Measurements from ENCODE around the gene PITPNM1. TPM values are rescaled to one million over a fixed set of nuclear protein-coding genes. Genes with fewer than 3 reads are reported as not detected.

The PITPNM1 gene
- total and polyA plus RNA-seq, 9 donors = 4.9 to 11.6 (median 8.4) TPM

GRCh38 chr11:67541198-67541597 is 36.0 kb upstream of the PITPNM1 start:
- no peak overlapping the region for H3K4me3 ChIP-seq (ENCODE audit: low read length)
- no peaks in the 10 kb centered on the region for H3K36me3 ChIP-seq (ENCODE audit: control insufficient read depth, insufficient read depth, low read length)
- 86% methylated on average over 5 of the region's 6 CpGs for WGBS (ENCODE audit: insufficient coverage)
- no peaks in the 10 kb centered on the region for H3K9me3 ChIP-seq (replicated peaks; ENCODE audit: control insufficient read depth, low read depth, low read length)
- no peak overlapping the region for H3K27ac ChIP-seq (ENCODE audit: low read length)
- DNase-seq = no peak
- peaks cover 14% of the 10 kb centered on the region for H3K4me1 ChIP-seq (ENCODE audit: control insufficient read depth, insufficient read depth, low read length)
- no peaks in the 10 kb centered on the region for H3K27me3 ChIP-seq (ENCODE audit: control insufficient read depth, insufficient read depth, low read length)

- DNase-seq = no peak
- no peak overlapping the region for H3K27ac ChIP-seq (ENCODE audit: low read length)
- no peaks in the 10 kb centered on the region for H3K27me3 ChIP-seq (ENCODE audit: control insufficient read depth, insufficient read depth, low read length)
- no peak overlapping the region for H3K4me3 ChIP-seq (ENCODE audit: low read length)
- no CpG with 5 or more reads among the region's 4 CpGs for WGBS (ENCODE audit: insufficient coverage)
- no peaks in the 10 kb centered on the region for H3K36me3 ChIP-seq (ENCODE audit: control insufficient read depth, insufficient read depth, low read length)
- H3K9me3 ChIP-seq (replicated peaks; ENCODE audit: control insufficient read depth, low read depth, low read length) = peaks cover 1% of the 10 kb centered on the region
- peaks cover 3% of the 10 kb centered on the region for H3K4me1 ChIP-seq (ENCODE audit: control insufficient read depth, insufficient read depth, low read length)
Measured at GRCh38 chr11:67539550-67539949, 34.4 kb upstream of the PITPNM1 start.

GRCh38 chr11:67538823-67539505 is 33.8 kb upstream of the PITPNM1 start:
- no peak for DNase-seq
- Histone ChIP-seq H3K4me3 (ENCODE audit: low read length) (no peak overlapping the region), H3K36me3 (ENCODE audit: control insufficient read depth, insufficient read depth, low read length) (no peaks in the 10 kb centered on the region), H3K27me3 (ENCODE audit: control insufficient read depth, insufficient read depth, low read length) (no peaks in the 10 kb centered on the region), H3K27ac (ENCODE audit: low read length) (no peak overlapping the region), H3K4me1 (ENCODE audit: control insufficient read depth, insufficient read depth, low read length) (no peaks in the 10 kb centered on the region), H3K9me3 (replicated peaks; ENCODE audit: control insufficient read depth, low read depth, low read length) (peaks cover 4% of the 10 kb centered on the region)
- 89% methylated on average over 10 of the region's 10 CpGs for WGBS (ENCODE audit: insufficient coverage)

GRCh38 chr11:67538306-67538705 is 33.1 kb upstream of the PITPNM1 start:
- Histone ChIP-seq H3K27me3 (ENCODE audit: control insufficient read depth, insufficient read depth, low read length) (no peaks in the 10 kb centered on the region), H3K36me3 (ENCODE audit: control insufficient read depth, insufficient read depth, low read length) (no peaks in the 10 kb centered on the region), H3K27ac (ENCODE audit: low read length) (no peak overlapping the region), H3K9me3 (replicated peaks; ENCODE audit: control insufficient read depth, low read depth, low read length) (peaks cover 8% of the 10 kb centered on the region), H3K4me1 (ENCODE audit: control insufficient read depth, insufficient read depth, low read length) (no peaks in the 10 kb centered on the region), H3K4me3 (ENCODE audit: low read length) (no peak overlapping the region)
- DNase-seq = peak; percentile 36
- WGBS (ENCODE audit: insufficient coverage) = 58% methylated on average over 6 of the region's 6 CpGs

GRCh38 chr11:67535561-67535960 is 30.4 kb upstream of the PITPNM1 start:
- Histone ChIP-seq H3K27ac (ENCODE audit: low read length) (no peak overlapping the region), H3K4me3 (ENCODE audit: low read length) (no peak overlapping the region), H3K36me3 (ENCODE audit: control insufficient read depth, insufficient read depth, low read length) (no peaks in the 10 kb centered on the region), H3K27me3 (ENCODE audit: control insufficient read depth, insufficient read depth, low read length) (no peaks in the 10 kb centered on the region), H3K4me1 (ENCODE audit: control insufficient read depth, insufficient read depth, low read length) (no peaks in the 10 kb centered on the region), H3K9me3 (replicated peaks; ENCODE audit: control insufficient read depth, low read depth, low read length) (peaks cover 13% of the 10 kb centered on the region)
- no peak for DNase-seq
- WGBS (ENCODE audit: insufficient coverage) = no CpG with 5 or more reads among the region's 1 CpG

- Histone ChIP-seq H3K4me3 (ENCODE audit: low read length) (no peak overlapping the region), H3K27ac (ENCODE audit: low read length) (no peak overlapping the region), H3K9me3 (replicated peaks; ENCODE audit: control insufficient read depth, low read depth, low read length) (peaks cover 13% of the 10 kb centered on the region), H3K4me1 (ENCODE audit: control insufficient read depth, insufficient read depth, low read length) (no peaks in the 10 kb centered on the region), H3K36me3 (ENCODE audit: control insufficient read depth, insufficient read depth, low read length) (no peaks in the 10 kb centered on the region), H3K27me3 (ENCODE audit: control insufficient read depth, insufficient read depth, low read length) (peaks cover 4% of the 10 kb centered on the region)
- 80% methylated on average over 1 of the region's 4 CpGs for WGBS (ENCODE audit: insufficient coverage)
- DNase-seq = no peak
Measured at GRCh38 chr11:67534070-67534679, 29.0 kb upstream of the PITPNM1 start.

GRCh38 chr11:67532889-67533288 is 27.7 kb upstream of the PITPNM1 start:
- peaks cover 13% of the 10 kb centered on the region for H3K9me3 ChIP-seq (replicated peaks; ENCODE audit: control insufficient read depth, low read depth, low read length)
- no peak for DNase-seq
- H3K27me3 ChIP-seq (ENCODE audit: control insufficient read depth, insufficient read depth, low read length) = peaks cover 4% of the 10 kb centered on the region
- H3K36me3 ChIP-seq (ENCODE audit: control insufficient read depth, insufficient read depth, low read length) = no peaks in the 10 kb centered on the region
- H3K4me3 ChIP-seq (ENCODE audit: low read length) = no peak overlapping the region
- no peaks in the 10 kb centered on the region for H3K4me1 ChIP-seq (ENCODE audit: control insufficient read depth, insufficient read depth, low read length)
- no peak overlapping the region for H3K27ac ChIP-seq (ENCODE audit: low read length)
- no CpG with 5 or more reads among the region's 2 CpGs for WGBS (ENCODE audit: insufficient coverage)

- 75% methylated on average over 2 of the region's 5 CpGs for WGBS (ENCODE audit: insufficient coverage)
- Histone ChIP-seq H3K4me1 (ENCODE audit: control insufficient read depth, insufficient read depth, low read length) (no peaks in the 10 kb centered on the region), H3K9me3 (replicated peaks; ENCODE audit: control insufficient read depth, low read depth, low read length) (peaks cover 13% of the 10 kb centered on the region), H3K36me3 (ENCODE audit: control insufficient read depth, insufficient read depth, low read length) (no peaks in the 10 kb centered on the region), H3K27me3 (ENCODE audit: control insufficient read depth, insufficient read depth, low read length) (peaks cover 4% of the 10 kb centered on the region), H3K27ac (ENCODE audit: low read length) (no peak overlapping the region), H3K4me3 (ENCODE audit: low read length) (no peak overlapping the region)
- DNase-seq = no peak
Measured at GRCh38 chr11:67530282-67530592, 25.1 kb upstream of the PITPNM1 start.

- peaks cover 5% of the 10 kb centered on the region for H3K9me3 ChIP-seq (replicated peaks; ENCODE audit: control insufficient read depth, low read depth, low read length)
- peaks cover 6% of the 10 kb centered on the region for H3K27me3 ChIP-seq (ENCODE audit: control insufficient read depth, insufficient read depth, low read length)
- peaks cover 5% of the 10 kb centered on the region for H3K4me1 ChIP-seq (ENCODE audit: control insufficient read depth, insufficient read depth, low read length)
- no peak overlapping the region for H3K27ac ChIP-seq (ENCODE audit: low read length)
- no peak for DNase-seq
- no peaks in the 10 kb centered on the region for H3K36me3 ChIP-seq (ENCODE audit: control insufficient read depth, insufficient read depth, low read length)
- no CpG with 5 or more reads among the region's 4 CpGs for WGBS (ENCODE audit: insufficient coverage)
- H3K4me3 ChIP-seq (ENCODE audit: low read length) = no peak overlapping the region
Measured at GRCh38 chr11:67528376-67528775, 23.2 kb upstream of the PITPNM1 start.

- no peak overlapping the region for H3K4me3 ChIP-seq (ENCODE audit: low read length)
- no peak overlapping the region for H3K27ac ChIP-seq (ENCODE audit: low read length)
- no peaks in the 10 kb centered on the region for H3K9me3 ChIP-seq (replicated peaks; ENCODE audit: control insufficient read depth, low read depth, low read length)
- no peak for DNase-seq
- peaks cover 9% of the 10 kb centered on the region for H3K27me3 ChIP-seq (ENCODE audit: control insufficient read depth, insufficient read depth, low read length)
- peaks cover 5% of the 10 kb centered on the region for H3K4me1 ChIP-seq (ENCODE audit: control insufficient read depth, insufficient read depth, low read length)
- H3K36me3 ChIP-seq (ENCODE audit: control insufficient read depth, insufficient read depth, low read length) = no peaks in the 10 kb centered on the region
- WGBS (ENCODE audit: insufficient coverage) = 27% methylated on average over 4 of the region's 5 CpGs
Measured at GRCh38 chr11:67525275-67525976, 20.3 kb upstream of the PITPNM1 start.

All from muscle of leg (tissue), 11 donors.